Left kidney (tissue), 2 donors: Measurements from ENCODE around the gene DPH7. TPM values are rescaled to one million over a fixed set of nuclear protein-coding genes. Genes with fewer than 3 reads are reported as not detected.
A peak's percentile ranks its signal among the peaks of the same experiment; 100 is the strongest.
"Not testable (repeated sequence)": the region's sequence is repeated elsewhere in the genome, so short reads cannot be mapped to it uniquely, and the experiment has no call there.

Source experiments
- DNase-seq: peaks from one replicate; pipeline ENCODE4 v3.0.0-alpha.2; 2013
- polyA plus RNA-seq: library from polyadenylated mRNA; unstranded; fragments of 120-200 nt; gene quantifications from one replicate; pipeline ENCODE4 v1.2.1, GENCODE V29; 2013; ENCODE audit not compliant: insufficient read length

Gene DPH7
- polyA plus RNA-seq, 1 donor: 55.2 TPM

- peak; percentile 87 for DNase-seq
Measured at GRCh38 chr9:137550231-137550621, 28.5 kb downstream of the DPH7 start, which contains the start of gene PNPLA7. Gene PNPLA7 (minus strand): TSS chr9:137550402. CDS start chr9:137550197, 205 bp downstream.

GRCh38 chr9:137547687-137548543 lies 30.8 kb downstream of the DPH7 start:
- no peak for DNase-seq

- DNase-seq: no peak
Measured at GRCh38 chr9:137545123-137545522, 33.6 kb downstream of the DPH7 start.

- no peak for DNase-seq
Measured at GRCh38 chr9:137544176-137544760, 34.5 kb downstream of the DPH7 start.

- DNase-seq: no peak
Measured at GRCh38 chr9:137543237-137543963, 35.3 kb downstream of the DPH7 start.

- no peak for DNase-seq
Measured at GRCh38 chr9:137542486-137542885, 36.2 kb downstream of the DPH7 start.

GRCh38 chr9:137540536-137540935 lies 38.2 kb downstream of the DPH7 start:
- DNase-seq: no peak

- DNase-seq: no peak
Measured at GRCh38 chr9:137538058-137538457, 40.7 kb downstream of the DPH7 start.

GRCh38 chr9:137536594-137537131 lies 42.1 kb downstream of the DPH7 start:
- not testable (repeated sequence) for DNase-seq

GRCh38 chr9:137535120-137535428 lies 43.7 kb downstream of the DPH7 start:
- no peak for DNase-seq

GRCh38 chr9:137534256-137535119 lies 44.2 kb downstream of the DPH7 start:
- peak; percentile 76 for DNase-seq

GRCh38 chr9:137532891-137533468 lies 45.7 kb downstream of the DPH7 start:
- not testable (repeated sequence) for DNase-seq

- no peak for DNase-seq
Measured at GRCh38 chr9:137531099-137531765, 47.5 kb downstream of the DPH7 start.

- no peak for DNase-seq
Measured at GRCh38 chr9:137530331-137530730, 48.4 kb downstream of the DPH7 start.

GRCh38 chr9:137524981-137525317 lies 53.8 kb downstream of the DPH7 start:
- DNase-seq: no peak

GRCh38 chr9:137524161-137524980 lies 54.4 kb downstream of the DPH7 start:
- DNase-seq: no peak

- DNase-seq: no peak
Measured at GRCh38 chr9:137522746-137523455, 55.8 kb downstream of the DPH7 start.

GRCh38 chr9:137521405-137521985 lies 57.2 kb downstream of the DPH7 start:
- DNase-seq: no peak
